ENCODE data around the gene PDZD4.

Gene PDZD4

DNA sequence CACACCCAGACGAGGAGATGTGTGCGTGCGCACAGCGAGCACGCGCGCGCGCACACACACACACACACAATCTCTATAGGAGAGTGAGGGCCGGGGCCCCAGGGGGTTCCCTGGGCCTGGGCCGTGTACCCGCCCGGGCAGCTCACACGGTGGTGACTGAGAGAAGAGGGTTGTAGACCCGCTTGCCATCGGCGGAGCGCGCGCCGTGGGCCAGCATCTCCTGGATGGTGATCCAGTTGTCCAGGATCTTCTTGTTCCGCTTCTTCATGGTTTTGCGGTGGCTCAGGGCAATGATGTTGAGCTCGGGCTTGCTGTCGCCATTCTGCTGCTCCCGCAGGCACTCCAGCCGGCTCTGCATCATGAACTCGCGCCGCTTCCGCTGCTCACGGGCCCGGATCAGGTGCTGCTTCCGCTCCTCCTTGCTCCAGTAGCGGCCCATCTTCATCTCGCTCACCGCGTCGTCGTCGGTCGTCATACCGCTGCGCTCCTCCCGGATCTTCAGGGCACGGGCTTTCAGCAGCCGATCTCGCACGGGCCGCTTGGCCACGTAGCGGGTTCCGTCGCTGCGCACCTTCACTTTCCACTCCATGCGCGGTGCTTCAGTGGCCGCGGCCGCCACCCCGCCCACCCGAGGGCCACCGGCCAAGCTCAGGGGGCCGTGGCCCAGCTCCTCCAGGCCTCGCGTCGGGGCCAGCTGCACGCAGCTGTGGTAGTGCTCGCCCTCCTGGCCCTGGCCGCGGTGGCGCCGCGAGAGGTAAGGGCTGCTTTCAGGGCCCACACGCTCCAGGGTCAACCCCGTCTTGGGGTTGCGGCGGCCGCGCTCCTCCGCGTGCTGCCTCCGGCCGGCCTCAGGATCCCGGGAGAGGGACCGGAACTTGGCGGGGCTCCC, 26.9 kb downstream of the PDZD4 start:
- DNase-seq (ENCODE audit: low read depth) = no peak
- TF ChIP-seq CTCF (IDR thresholded peaks at IDR 0.05; ENCODE audit: control insufficient read depth, insufficient read depth, low read depth, low read length, missing control alignments) = no peak
- no peak overlapping the region for H3K4me3 ChIP-seq (ENCODE audit: control insufficient read depth, low read depth, low read length)

DNA sequence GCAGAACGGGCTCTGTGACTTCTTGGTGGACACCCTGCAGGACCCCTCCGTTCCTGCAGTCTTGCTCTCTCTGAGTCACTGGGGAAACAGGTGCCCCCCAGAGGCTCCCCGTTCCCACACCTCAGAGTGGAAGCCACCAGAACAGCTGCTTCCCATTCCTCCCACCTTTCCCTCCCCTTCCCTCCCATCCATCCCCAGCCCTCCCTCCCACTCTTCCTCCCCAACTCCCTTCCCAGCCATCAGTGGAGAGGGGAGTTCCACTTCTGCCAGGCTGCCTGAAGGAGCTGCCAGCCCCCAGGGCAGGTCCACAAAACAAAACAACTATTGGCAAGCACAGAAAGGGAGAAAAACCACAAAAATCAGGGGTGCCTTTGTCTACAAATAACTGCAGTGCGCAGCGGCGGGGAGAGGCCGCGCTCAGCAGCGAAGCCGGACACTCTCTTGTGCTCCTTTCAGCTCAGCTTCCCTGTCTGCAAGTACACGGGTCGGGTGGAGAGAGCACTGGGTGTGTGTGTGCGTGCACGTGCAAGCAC, 27.8 kb downstream of the PDZD4 start:
- TF ChIP-seq CTCF (IDR thresholded peaks at IDR 0.05; ENCODE audit: control insufficient read depth, insufficient read depth, low read depth, low read length, missing control alignments) = no peak
- DNase-seq (ENCODE audit: low read depth) = no peak
- no peak overlapping the region for H3K4me3 ChIP-seq (ENCODE audit: control insufficient read depth, low read depth, low read length)

- DNase-seq (ENCODE audit: low read depth) = no peak
- no peak overlapping the region for H3K4me3 ChIP-seq (ENCODE audit: control insufficient read depth, low read depth, low read length)
- TF ChIP-seq CTCF (IDR thresholded peaks at IDR 0.05; ENCODE audit: control insufficient read depth, insufficient read depth, low read depth, low read length, missing control alignments) = no peak
Measured at GRCh38 chrX:153801669-153802068, 28.7 kb downstream of the PDZD4 start.

- no peak overlapping the region for H3K4me3 ChIP-seq (ENCODE audit: control insufficient read depth, low read depth, low read length)
- DNase-seq (ENCODE audit: low read depth) = no peak
- no peak for TF ChIP-seq CTCF (IDR thresholded peaks at IDR 0.05; ENCODE audit: control insufficient read depth, insufficient read depth, low read depth, low read length, missing control alignments)
Measured at GRCh38 chrX:153800746-153801145, 29.6 kb downstream of the PDZD4 start.

DNA sequence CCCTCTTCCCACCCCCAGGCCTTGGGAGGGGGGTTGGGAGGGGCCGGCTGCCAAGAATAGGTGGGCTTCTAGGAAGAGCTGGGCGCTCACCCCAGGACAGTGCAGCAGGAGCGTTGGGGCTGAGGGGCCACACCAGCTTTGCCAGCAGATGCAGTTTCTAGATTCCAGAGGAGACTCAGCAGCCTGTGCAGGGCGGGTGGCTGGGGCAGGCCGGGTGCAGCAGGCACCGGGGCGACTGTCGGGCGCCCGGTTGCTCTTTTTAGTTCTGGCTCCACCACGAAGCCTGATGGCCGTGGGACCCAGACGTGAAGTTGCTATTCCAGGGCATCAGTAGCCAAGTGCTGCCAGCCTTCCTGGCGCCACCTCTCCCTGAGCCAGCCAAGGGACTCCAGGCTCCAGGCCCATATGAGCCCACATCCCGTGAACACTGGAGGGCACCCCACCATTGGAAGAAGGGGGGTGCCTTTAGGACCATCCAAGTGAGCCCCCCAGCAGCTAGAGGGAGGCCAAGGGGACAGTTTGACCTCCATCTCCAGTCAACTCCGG, 30.1 kb downstream of the PDZD4 start:
- no peak for DNase-seq (ENCODE audit: low read depth)
- TF ChIP-seq CTCF (IDR thresholded peaks at IDR 0.05; ENCODE audit: control insufficient read depth, insufficient read depth, low read depth, low read length, missing control alignments) = no peak
- no peak overlapping the region for H3K4me3 ChIP-seq (ENCODE audit: control insufficient read depth, low read depth, low read length)

- no peak for DNase-seq (ENCODE audit: low read depth)
- TF ChIP-seq CTCF (IDR thresholded peaks at IDR 0.05; ENCODE audit: control insufficient read depth, insufficient read depth, low read depth, low read length, missing control alignments) = no peak
- H3K4me3 ChIP-seq (ENCODE audit: control insufficient read depth, low read depth, low read length) = no peak overlapping the region
Measured at GRCh38 chrX:153799326-153799725, 31.0 kb downstream of the PDZD4 start.

All from AG09309 (cell line).